Small intestine (tissue), 7 donors: ENCODE data around the gene DLST. TPM values are rescaled to one million over a fixed set of nuclear protein-coding genes. Genes with fewer than 3 reads are reported as not detected.

ENCODE experiments used
- DNase-seq, 2 donors: peaks; one replicate each; pipeline versions ENCODE4 v3.0.0 to v3.0.0-alpha.2; 2013
- FAIRE-seq: peaks from 2 replicates; lab custom pipeline; 2012; peaks lifted over from hg19 to GRCh38; lab: Jason Lieb, UNC
- H3K27ac ChIP-seq, 3 donors: one replicate each; pipeline ENCODE4 v1.5.1; 2013; ENCODE audit warnings: low read length in 2 of 3, mild to moderate bottlenecking in 2 of 3, control low read depth in 1 of 3, inconsistent platforms in 1 of 3, low read depth in 1 of 3, moderate library complexity in 1 of 3
- H3K27me3 ChIP-seq, 3 donors: one replicate each; pipeline ENCODE4 v1.6.1; 2013; ENCODE audit warnings: low read length in 3 of 3, inconsistent platforms in 1 of 3; ENCODE audit not compliant: control insufficient read depth in 3 of 3, insufficient read depth in 3 of 3
- H3K36me3 ChIP-seq, 3 donors: one replicate each; pipeline ENCODE4 v1.6.1; 2013; ENCODE audit warnings: low read length in 3 of 3, inconsistent platforms in 1 of 3, low read depth in 1 of 3, mild to moderate bottlenecking in 1 of 3, moderate library complexity in 1 of 3; ENCODE audit not compliant: control insufficient read depth in 3 of 3, insufficient read depth in 2 of 3
- H3K4me1 ChIP-seq, 3 donors: one replicate each; pipeline ENCODE4 v1.6.1; 2013; ENCODE audit warnings: low read length in 2 of 3, inconsistent platforms in 1 of 3, low read depth in 1 of 3, mild to moderate bottlenecking in 1 of 3, moderate library complexity in 1 of 3; ENCODE audit not compliant: control insufficient read depth in 3 of 3, insufficient read depth in 2 of 3
- H3K4me3 ChIP-seq, 3 donors: one replicate each; pipeline ENCODE4 v1.5.1; 2013; ENCODE audit warnings: low read length in 3 of 3, control low read depth in 1 of 3, inconsistent platforms in 1 of 3, low read depth in 1 of 3, mild to moderate bottlenecking in 1 of 3, moderate library complexity in 1 of 3
- H3K9me3 ChIP-seq, 2 donors: one replicate each; pipeline ENCODE4 v1.6.1; 2013; ENCODE audit warnings: low read depth in 1 of 2, low read length in 1 of 2; ENCODE audit not compliant: control insufficient read depth in 2 of 2, insufficient read depth in 1 of 2
- WGBS, 3 donors: extraction: QIAGEN DNeasy Blood & Tissue Kit; methylation state at CpG; one replicate each; pipeline ENCODE4 v1.1.7; 2013; 5-methylcytosine and 5-hydroxymethylcytosine counted together
- polyA plus RNA-seq, 4 donors: library from polyadenylated mRNA; stranded (reverse) in 3 of 4; unstranded in 1 of 4; fragments of 200-250 nt in 3 of 4; fragments of 120-200 nt in 1 of 4; gene quantifications; one replicate each; pipeline versions ENCODE4 v1.2.1 to v1.2.3, GENCODE V29; 2013
- donor health status: healthy with polysubstance abuse.
- donor health status: control.
- donor health status: control.
- donor health status: Bipolar disorder and iron deficiency.
- donor health status: healthy.

DLST gene
- polyA plus RNA-seq, 4 donors, result 94.2 to 110 (median 97.8) TPM

GRCh38 chr14:74897642-74898041 is 15.9 kb downstream of the DLST start:
- Histone ChIP-seq H3K4me1 (peaks cover 0 to 13% (median 2%) of the 10 kb centered on the region in 3 donors), H3K36me3 (peaks cover 43 to 68% (median 66%) of the 10 kb centered on the region in 3 donors), H3K27me3 (no peaks in the 10 kb centered on the region), H3K27ac (no peak overlapping the region), H3K4me3 (no peak overlapping the region), H3K9me3 (no peaks in the 10 kb centered on the region)
- no peak for DNase-seq
- FAIRE-seq, result no peak
- 81 to 85% (median 84%) methylated on average over 4 of the region's 4 CpGs for WGBS, 3 donors

- Histone ChIP-seq H3K9me3 (no peaks in the 10 kb centered on the region), H3K4me3 (no peak overlapping the region), H3K27me3 (no peaks in the 10 kb centered on the region), H3K4me1 (peaks cover 0 to 13% (median 2%) of the 10 kb centered on the region in 3 donors), H3K27ac (no peak overlapping the region), H3K36me3 (peaks cover 43 to 67% (median 64%) of the 10 kb centered on the region in 3 donors)
- FAIRE-seq (no peak), DNase-seq (no peak)
- WGBS, 3 donors, result 81 to 88% (median 84%) methylated on average over 2 of the region's 2 CpGs
Measured at GRCh38 chr14:74898083-74898482, 16.4 kb downstream of the DLST start.

- peaks cover 43 to 65% (median 61%) of the 10 kb centered on the region in 3 donors for H3K36me3 ChIP-seq
- peak overlapping the region in 2 of 3 donors; percentile 27 to 57 for H3K27ac ChIP-seq
- 29 to 60% (median 35%) methylated on average over 5 of the region's 5 CpGs for WGBS, 3 donors
- H3K4me3 ChIP-seq, result no peak overlapping the region
- no peaks in the 10 kb centered on the region for H3K9me3 ChIP-seq
- FAIRE-seq (no peak), DNase-seq (peak; percentile 76 to 83)
- H3K4me1 ChIP-seq, result peaks cover 0 to 13% (median 2%) of the 10 kb centered on the region in 3 donors
- no peaks in the 10 kb centered on the region for H3K27me3 ChIP-seq
Measured at GRCh38 chr14:74898694-74899093, 17.0 kb downstream of the DLST start.

- Histone ChIP-seq H3K27ac (peak overlapping the region in 1 of 3 donors; percentile 30), H3K9me3 (no peaks in the 10 kb centered on the region), H3K36me3 (peaks cover 34 to 67% (median 38%) of the 10 kb centered on the region in 3 donors), H3K4me3 (no peak overlapping the region), H3K27me3 (no peaks in the 10 kb centered on the region), H3K4me1 (peaks cover 0 to 10% (median 2%) of the 10 kb centered on the region in 3 donors)
- WGBS, 3 donors, result 72 to 78% (median 73%) methylated on average over 10 of the region's 10 CpGs
- FAIRE-seq, result no peak
- DNase-seq, result peak in 1 of 2 donors; percentile 19
Measured at GRCh38 chr14:74902941-74903705, 21.4 kb downstream of the DLST start.

GRCh38 chr14:74904635-74905503 is 23.2 kb downstream of the DLST start:
- 80 to 85% (median 84%) methylated on average over 6 of the region's 6 CpGs for WGBS, 3 donors
- DNase-seq (no peak), FAIRE-seq (no peak)
- no peaks in the 10 kb centered on the region for H3K27me3 ChIP-seq
- peaks cover 21 to 55% (median 24%) of the 10 kb centered on the region in 3 donors for H3K36me3 ChIP-seq
- H3K27ac ChIP-seq, result peak overlapping the region in 1 of 3 donors; percentile 32
- H3K9me3 ChIP-seq, result no peaks in the 10 kb centered on the region
- H3K4me3 ChIP-seq, result no peak overlapping the region
- H3K4me1 ChIP-seq, result no peaks in the 10 kb centered on the region

GRCh38 chr14:74905595-74906142 is 24.0 kb downstream of the DLST start:
- no peaks in the 10 kb centered on the region for H3K4me1 ChIP-seq
- H3K4me3 ChIP-seq, result no peak overlapping the region
- H3K36me3 ChIP-seq, result peaks cover 17 to 49% (median 22%) of the 10 kb centered on the region in 3 donors
- no peak overlapping the region for H3K27ac ChIP-seq
- FAIRE-seq (no peak), DNase-seq (peak; percentile 62 to 73)
- WGBS, 3 donors, result 43 to 45% (median 43%) methylated on average over 14 of the region's 14 CpGs
- no peaks in the 10 kb centered on the region for H3K9me3 ChIP-seq
- H3K27me3 ChIP-seq, result no peaks in the 10 kb centered on the region

GRCh38 chr14:74906925-74907521 is 25.3 kb downstream of the DLST start:
- Histone ChIP-seq H3K4me3 (no peak overlapping the region), H3K27ac (peak overlapping the region in 1 of 3 donors; percentile 31), H3K9me3 (no peaks in the 10 kb centered on the region), H3K36me3 (peaks cover 3 to 42% (median 17%) of the 10 kb centered on the region in 3 donors), H3K4me1 (peaks cover 0 to 4% (median 0%) of the 10 kb centered on the region in 3 donors), H3K27me3 (no peaks in the 10 kb centered on the region)
- peak in 1 of 2 donors; percentile 51 for DNase-seq
- 49 to 63% (median 56%) methylated on average over 12 of the region's 12 CpGs for WGBS, 3 donors
- FAIRE-seq, result no peak
